GM11168 (cell line): Measurements from ENCODE around the gene MRPL46.
"Not testable (repeated sequence)": the region's sequence is repeated elsewhere in the genome, so short reads cannot be mapped to it uniquely, and the experiment has no call there.

ENCODE experiments used
- in situ Hi-C: fragments of 300-500 bp; cut with MboI; formaldehyde crosslinking; loops from one replicate; pipeline ENCODE4 v1.12.0; 2022; ENCODE audit warnings: low sequenced_read_pairs; ENCODE audit not compliant: unreplicated experiment

MRPL46 gene

GRCh38 chr15:88450125-88450798 lies 16.9 kb downstream of the MRPL46 start:
- in situ Hi-C loops, result no loop called here

GRCh38 chr15:88449581-88449980 lies 17.6 kb downstream of the MRPL46 start:
- in situ Hi-C loops, result no loop called here

DNA sequence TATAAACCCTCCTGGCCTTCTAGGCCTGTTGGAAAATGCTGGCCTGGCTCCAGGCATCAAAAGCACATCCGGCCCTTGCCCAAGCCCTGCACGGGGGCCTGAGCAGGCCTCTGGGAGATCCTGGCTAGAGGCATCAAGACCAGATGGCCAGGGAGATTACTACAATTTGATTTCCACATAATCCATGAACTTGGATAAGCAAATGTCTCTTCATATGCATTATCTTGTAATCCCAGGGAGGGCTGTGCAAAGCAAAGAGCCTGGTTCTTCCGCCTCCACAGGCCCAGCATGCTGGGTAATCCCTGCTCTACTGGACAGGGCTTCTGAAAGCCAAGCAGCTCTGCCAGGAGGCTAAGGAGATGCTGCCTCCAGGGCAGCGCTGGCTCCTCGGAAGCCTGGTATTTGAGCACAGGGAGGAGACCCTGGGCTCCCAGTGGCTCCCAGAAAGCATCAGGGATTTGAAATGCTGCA lies 18.2 kb downstream of the MRPL46 start:
- in situ Hi-C loops, result no loop called here

DNA sequence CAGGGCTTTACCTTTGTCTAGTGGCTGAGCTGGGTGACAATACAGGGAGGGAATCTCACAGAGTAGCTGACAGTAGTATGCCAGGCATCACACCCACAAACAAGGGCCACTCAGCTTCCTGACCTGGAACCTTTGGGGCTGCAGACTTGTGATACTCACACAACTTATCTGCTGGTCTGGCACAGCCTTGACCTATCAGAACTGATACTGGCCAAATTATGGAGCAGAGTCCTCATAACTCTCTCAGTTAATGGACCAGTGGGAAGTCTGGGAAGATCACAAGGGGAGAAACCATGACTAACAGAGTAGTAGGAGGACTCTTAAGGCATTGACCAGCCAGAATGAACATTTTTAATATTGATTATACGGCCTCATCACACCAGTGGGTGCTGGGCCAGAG lies 19.4 kb downstream of the MRPL46 start:
- in situ Hi-C loops, result no loop called here

DNA sequence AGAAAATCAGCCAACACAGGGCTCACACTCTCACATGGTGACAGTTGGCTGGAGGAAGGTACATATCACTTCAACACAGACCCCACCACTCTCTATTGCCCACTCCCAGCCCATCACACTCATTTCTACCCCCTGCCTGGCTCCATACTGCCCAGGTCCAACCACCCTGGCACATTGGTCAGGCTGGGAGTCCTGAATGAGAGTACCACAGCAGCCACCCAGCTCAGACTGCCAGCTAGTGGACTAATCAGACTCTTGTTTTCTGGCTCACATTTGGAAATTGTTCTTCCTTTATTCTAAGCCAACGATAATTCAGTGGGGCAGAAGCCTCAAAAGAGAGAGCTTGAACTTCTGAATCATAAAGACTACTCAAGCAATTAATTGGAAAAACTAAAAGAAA lies 20.0 kb downstream of the MRPL46 start:
- in situ Hi-C loops, result no loop called here

- in situ Hi-C loops, result no loop called here
These were observed 26.0 kb downstream of the MRPL46 start for GRCh38 chr15:88441076-88441730.

- in situ Hi-C loops, result no loop called here
These were observed 27.2 kb downstream of the MRPL46 start for GRCh38 chr15:88440021-88440420.

DNA sequence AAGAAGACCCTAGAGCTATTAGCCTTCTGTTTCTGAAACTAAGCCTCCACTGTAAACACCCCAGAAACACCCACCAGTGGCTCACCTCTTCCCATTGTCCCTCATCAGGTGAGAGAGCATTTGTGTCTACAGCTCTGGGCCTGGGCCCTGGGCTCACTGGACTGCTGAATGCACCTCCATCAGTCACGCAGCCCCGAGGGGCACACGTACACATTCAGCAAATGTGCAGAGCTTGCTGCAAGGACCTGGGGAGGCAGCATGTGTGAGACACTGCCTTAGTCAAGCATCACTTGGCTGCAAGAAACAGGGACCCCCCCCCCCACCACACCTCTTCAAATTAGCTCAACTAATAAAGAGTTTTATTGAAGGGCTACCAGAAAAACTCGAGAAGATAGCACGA lies 29.0 kb downstream of the MRPL46 start:
- in situ Hi-C loops, result no loop called here

GRCh38 chr15:88434106-88434505 lies 33.1 kb downstream of the MRPL46 start:
- in situ Hi-C loops, result not testable (repeated sequence)

GRCh38 chr15:88433046-88433685 lies 34.0 kb downstream of the MRPL46 start:
- in situ Hi-C loops, result no loop called here

DNA sequence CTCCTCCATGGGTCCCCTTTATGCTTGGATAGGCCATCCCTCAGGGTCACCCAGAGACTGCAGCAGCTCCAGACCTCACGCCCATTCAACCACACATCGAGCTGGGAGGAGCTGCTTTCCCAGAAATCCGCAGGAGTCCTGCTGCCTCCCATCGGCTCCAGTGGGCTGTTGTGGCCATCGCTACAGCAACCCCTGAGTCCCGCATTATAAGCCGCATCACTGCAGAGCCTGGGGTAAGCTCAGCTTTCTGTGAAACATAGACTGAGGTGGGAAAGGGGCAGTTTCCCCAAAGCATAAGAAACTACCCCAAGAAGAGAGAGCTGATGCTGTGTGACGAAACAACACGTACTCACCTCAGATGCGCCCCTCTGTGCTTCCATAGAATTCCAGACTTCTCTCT lies 35.7 kb downstream of the MRPL46 start:
- in situ Hi-C loops, result no loop called here

DNA sequence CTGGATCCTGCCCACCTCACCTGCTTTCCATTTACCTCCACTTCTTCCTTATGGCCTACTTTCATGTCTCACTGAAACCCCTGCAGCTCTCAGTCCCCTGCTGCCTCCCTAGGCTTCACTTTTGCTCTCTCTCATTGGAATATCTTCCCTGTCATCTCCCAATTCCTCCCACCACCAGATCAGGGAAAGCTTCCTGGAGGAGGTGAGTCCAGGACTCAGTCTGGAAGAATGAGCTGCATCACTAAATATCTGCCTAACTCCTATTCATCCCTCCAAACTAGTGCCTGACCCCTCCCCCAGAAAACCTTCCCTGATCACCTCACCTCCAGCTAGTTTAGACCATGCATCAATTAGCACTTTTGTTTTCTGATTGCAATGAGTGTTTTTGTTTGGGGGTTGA lies 37.1 kb downstream of the MRPL46 start:
- in situ Hi-C loops, result no loop called here

DNA sequence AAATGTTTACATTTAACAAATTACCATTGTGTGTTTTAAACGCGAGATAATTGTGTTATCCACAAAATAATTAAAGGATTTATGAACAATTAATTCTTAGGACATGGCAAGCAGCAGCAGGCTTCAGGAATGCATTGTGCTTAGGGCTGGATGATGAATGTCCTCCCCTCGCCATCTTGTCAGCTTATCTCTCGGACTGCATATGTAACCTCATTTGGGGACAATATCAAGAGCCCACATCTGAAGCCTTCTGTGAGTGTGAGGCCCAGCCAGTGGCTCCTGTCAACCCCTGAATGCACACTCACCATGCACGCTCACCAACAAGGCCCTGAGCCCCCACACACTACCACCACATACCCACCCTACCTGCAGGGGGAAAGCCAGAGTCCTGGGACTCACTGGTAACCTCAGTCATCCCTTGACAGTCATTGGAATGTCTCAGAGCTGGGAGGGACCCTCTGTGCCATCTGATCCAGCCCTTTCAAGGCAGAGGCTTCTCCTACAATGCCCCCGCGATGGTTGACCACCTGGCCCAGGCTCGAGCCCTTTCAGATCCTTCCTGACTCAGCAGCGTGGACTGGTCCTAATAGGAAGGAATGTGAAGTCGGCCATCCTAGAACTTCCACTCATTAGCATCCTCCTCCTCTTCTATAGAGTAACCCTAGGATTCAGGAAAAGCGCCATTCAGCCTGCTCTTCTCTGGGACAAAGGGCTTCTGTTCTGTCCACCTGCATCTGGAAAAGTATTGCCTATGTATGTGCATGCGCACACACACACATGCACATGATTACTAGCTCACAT lies 38.2 kb downstream of the MRPL46 start:
- in situ Hi-C loops, result no loop called here

DNA sequence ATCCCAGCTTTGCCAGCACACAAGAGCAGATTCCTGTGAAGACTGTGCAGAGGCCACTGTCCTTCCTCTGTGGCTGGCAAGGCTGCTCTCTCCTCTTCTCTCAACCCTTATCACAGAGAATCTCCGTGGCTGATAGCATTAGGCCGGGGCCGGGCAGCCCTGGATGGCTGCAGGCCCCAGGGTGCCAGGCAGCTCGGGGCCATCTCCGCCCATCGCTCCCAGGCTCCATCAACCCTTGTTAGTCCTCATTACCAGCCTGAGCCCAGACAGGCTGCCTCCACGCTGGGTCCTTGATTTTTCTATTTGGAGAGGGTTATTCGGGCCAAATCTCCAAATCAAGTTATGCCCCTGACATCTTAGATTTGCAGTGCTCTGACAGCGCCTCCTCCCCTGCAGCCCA lies 39.1 kb downstream of the MRPL46 start:
- in situ Hi-C loops, result no loop called here

DNA sequence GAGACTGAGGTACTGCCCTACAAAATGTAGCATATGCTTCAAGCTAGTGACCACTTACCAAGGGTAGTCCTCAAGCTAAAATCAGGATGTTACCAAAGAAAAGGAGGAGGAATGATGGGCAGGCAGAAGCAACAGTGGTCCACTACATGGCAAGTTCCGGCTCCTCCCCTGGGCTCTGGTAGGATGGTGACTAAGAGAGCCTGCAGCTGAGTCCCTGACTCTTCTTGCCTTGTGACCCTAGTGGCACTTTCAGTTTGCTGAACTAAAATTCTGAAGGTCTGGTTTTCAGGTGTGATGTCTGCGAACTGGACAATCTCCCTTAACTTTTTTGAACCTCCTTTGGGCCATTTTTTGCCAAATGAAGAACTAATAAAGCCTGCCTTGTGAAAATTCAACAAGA lies 40.9 kb downstream of the MRPL46 start:
- in situ Hi-C loops, result no loop called here

GRCh38 chr15:88423331-88423730 lies 43.9 kb downstream of the MRPL46 start:
- in situ Hi-C loops, result no loop called here

GRCh38 chr15:88419830-88420229 lies 47.4 kb downstream of the MRPL46 start:
- in situ Hi-C loops, result no loop called here
